Right ventricle myocardium superior (tissue), 1 donor: ENCODE data around the gene MICAL3. TPM values are rescaled to one million over a fixed set of nuclear protein-coding genes. Genes with fewer than 3 reads are reported as not detected.
"Not testable (repeated sequence)": the region's sequence is repeated elsewhere in the genome, so short reads cannot be mapped to it uniquely, and the experiment has no call there.

ENCODE experiments used
- ATAC-seq: fragments of 200-7000 bp; cut with Tn5 transposase; one replicate; pipeline ENCODE4 v1.9.1; 2020; ENCODE audit warnings: mild to moderate bottlenecking; ENCODE audit not compliant: poor library complexity
- DNase-seq: peaks from one replicate; pipeline ENCODE4 v3.0.0-alpha.2; 2020
- intact Hi-C: fragments of 100-400 bp; cut with DNase I; formaldehyde crosslinking; loops from one replicate; pipeline ENCODE4 v1.11.2; 2022
- total RNA-seq: library from RNA; stranded (reverse); fragmentation: NEBNext Ultra II Directional; extraction: Animal tissue kit (Norgen Biotek cat#: 25700); gene quantifications from one replicate; pipeline ENCODE4 v1.2.1, GENCODE V29; 2021
- donor health status: DM: no; HTN: yes; CAD: no; lungs with severe emphysema.

The MICAL3 gene
- total RNA-seq, 1 donor from 2014 or later = 78.9 TPM

GRCh38 chr22:17763442-17763841 lies 260.9 kb downstream of the MICAL3 start:
- intact Hi-C loops, ATAC-seq, DNase-seq: not testable (repeated sequence)

- intact Hi-C loops = no loop called here
- no peak for DNase-seq
- ATAC-seq = no peak
Observed at GRCh38 chr22:17761138-17761488, 263.2 kb downstream of the MICAL3 start.

- intact Hi-C loops = no loop called here
- no peak for DNase-seq
- ATAC-seq = peak; percentile 78
Observed at GRCh38 chr22:17754233-17754925, 270.0 kb downstream of the MICAL3 start.

- no peak for DNase-seq
- ATAC-seq = no peak
Observed at GRCh38 chr22:17753401-17753989, 270.9 kb downstream of the MICAL3 start.

GRCh38 chr22:17751596-17751995 lies 272.8 kb downstream of the MICAL3 start:
- intact Hi-C loops = no loop called here
- ATAC-seq = no peak
- no peak for DNase-seq

More at GRCh38 chr22:17753401-17753989, 270.9 kb downstream of the MICAL3 start:
- intact Hi-C loops = no loop called here

- intact Hi-C loops = loop anchor here (10.0 kb wide), 1 partner anchor 155 kb away; no protein-coding TSS in a partner anchor
- ATAC-seq = no peak
- DNase-seq = no peak
Observed at GRCh38 chr22:17749605-17750395, 274.6 kb downstream of the MICAL3 start.

- no peak for DNase-seq
- intact Hi-C loops = loop anchor here (10.0 kb wide), 1 partner anchor 156 kb away; no protein-coding TSS in a partner anchor
- ATAC-seq = peak; percentile 59
Observed at GRCh38 chr22:17748555-17749353, 275.6 kb downstream of the MICAL3 start.

- intact Hi-C loops = loop anchor here (10.0 kb wide), 1 partner anchor 158 kb away; no protein-coding TSS in a partner anchor
- ATAC-seq (no peak), DNase-seq (no peak)
Observed at GRCh38 chr22:17746916-17747315, 277.4 kb downstream of the MICAL3 start.

- ATAC-seq = no peak
- DNase-seq = no peak
- intact Hi-C loops = loop anchor here (5.0 to 10.0 kb wide), 2 partner anchors 160 to 333 kb away; partner anchors contain the start of gene PEX26
Observed at GRCh38 chr22:17744430-17744829, 279.9 kb downstream of the MICAL3 start.

- ATAC-seq (no peak), DNase-seq (no peak)
- intact Hi-C loops = loop anchor here (5.0 to 10.0 kb wide), 2 partner anchors 161 to 333 kb away; partner anchors contain the start of gene PEX26
Observed at GRCh38 chr22:17743661-17744411, 280.5 kb downstream of the MICAL3 start.

- DNase-seq (peak; percentile 63), ATAC-seq (peak; percentile 72)
- intact Hi-C loops = loop anchor here (5.0 to 10.0 kb wide), 2 partner anchors 162 to 335 kb away; partner anchors contain the start of gene PEX26
Observed at GRCh38 chr22:17742527-17742902, 281.8 kb downstream of the MICAL3 start.

- ATAC-seq (no peak), DNase-seq (no peak)
- intact Hi-C loops = loop anchor here (5.0 to 10.0 kb wide), 2 partner anchors 163 to 335 kb away; partner anchors contain the start of gene PEX26
Observed at GRCh38 chr22:17741866-17742526, 282.4 kb downstream of the MICAL3 start.

GRCh38 chr22:17739196-17739975 lies 285.0 kb downstream of the MICAL3 start:
- DNase-seq (no peak), ATAC-seq (no peak)
- intact Hi-C loops = no loop called here

- intact Hi-C loops = no loop called here
- ATAC-seq (no peak), DNase-seq (no peak)
Observed at GRCh38 chr22:17738386-17739128, 285.8 kb downstream of the MICAL3 start.
